Testis (tissue), 2 donors: ENCODE results near the gene RIMBP2.

Experiments used
- CTCF ChIP-seq, 3 experiments: fragments of 450-650 bp in 2 of 3; fragments of 200-600 bp in 1 of 3; sonication (generic) in 1 of 3; IDR thresholded peaks; one replicate each; pipeline ENCODE4 v1.5.1; 2016 to 2019; ENCODE audit warnings: antibody characterized with exemption in 3 of 3, mild to moderate bottlenecking in 2 of 3, moderate library complexity in 1 of 3
- POLR2A ChIP-seq: fragments of 450-650 bp; IDR thresholded peaks from one replicate; pipeline ENCODE4 v1.6.1; 2017; ENCODE audit warnings: antibody characterized with exemption, mild to moderate bottlenecking, moderate library complexity

- TF ChIP-seq POLR2A, result no peak
- TF ChIP-seq CTCF (IDR thresholded peaks at IDR 0.05), result no peak
Measured at GRCh38 chr12:130645751-130646150, 70.3 kb downstream of the RIMBP2 start.
